NCI-H69 (cell line): ENCODE data around the gene PIM1.

Experiments
- DNase-seq: peaks from one replicate; lab custom pipeline; 2025; lab: John Stamatoyannopoulos, UW

PIM1 gene

DNA sequence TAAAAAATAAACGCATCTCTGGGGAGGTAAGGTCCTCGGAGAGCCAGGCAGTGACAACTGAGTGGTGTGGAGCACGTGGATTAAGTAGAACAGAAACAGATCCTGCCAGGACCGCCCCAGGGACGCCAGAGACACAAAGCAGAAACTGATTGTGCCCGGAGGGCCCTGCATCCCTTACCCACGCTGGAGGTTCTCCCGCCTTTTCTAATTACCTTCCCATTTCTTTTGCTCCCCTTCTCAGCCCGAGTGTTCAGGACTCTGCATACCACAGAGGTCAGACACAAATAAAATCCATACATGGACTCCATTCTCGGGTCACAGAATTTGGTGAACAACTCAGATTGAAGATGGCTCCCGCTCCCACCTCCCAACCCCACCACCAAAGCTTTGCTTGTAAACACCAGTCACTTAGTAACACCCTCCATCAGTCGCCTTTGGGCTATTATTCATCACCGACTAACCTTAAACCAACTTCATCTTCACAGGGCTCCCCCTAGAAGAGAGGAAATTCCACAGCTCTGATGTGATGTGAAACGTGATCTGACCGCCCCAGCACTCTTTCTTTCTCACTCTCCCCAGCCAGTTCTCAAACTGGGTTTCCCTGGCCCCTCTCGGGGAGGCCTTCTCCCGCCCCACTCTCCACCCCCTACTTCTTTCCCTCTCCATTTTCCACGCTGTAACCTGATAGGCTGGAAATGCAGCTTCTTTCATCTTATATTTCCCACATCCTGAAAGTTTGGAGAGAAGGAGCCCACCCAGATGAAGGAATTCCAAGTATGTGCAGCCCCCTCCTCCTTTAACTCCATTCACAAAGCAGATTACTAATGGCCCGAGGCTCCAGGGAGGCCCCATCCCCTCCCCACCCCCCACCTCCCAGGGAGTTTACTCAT lies 32.5 kb upstream of the PIM1 start:
- DNase-seq: peak; percentile 24

DNA sequence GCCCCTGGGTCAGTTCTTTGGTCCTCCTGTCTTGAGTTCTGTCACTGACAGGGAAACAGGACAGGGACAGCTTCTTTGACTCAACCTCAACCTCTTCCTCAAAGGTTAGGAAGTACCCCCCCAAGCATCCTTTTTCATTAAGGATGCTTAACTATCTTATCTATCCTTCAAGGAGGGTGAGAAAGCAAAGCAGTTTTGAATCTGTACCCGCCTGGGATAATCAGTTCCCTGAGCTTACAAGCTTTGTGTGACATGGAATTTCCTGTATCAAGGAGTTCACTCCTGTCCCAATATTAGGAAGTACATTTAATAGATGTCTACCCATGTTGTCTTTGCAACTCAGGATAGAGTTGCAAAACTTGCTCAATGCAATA lies 31.1 kb upstream of the PIM1 start:
- no peak for DNase-seq

DNA sequence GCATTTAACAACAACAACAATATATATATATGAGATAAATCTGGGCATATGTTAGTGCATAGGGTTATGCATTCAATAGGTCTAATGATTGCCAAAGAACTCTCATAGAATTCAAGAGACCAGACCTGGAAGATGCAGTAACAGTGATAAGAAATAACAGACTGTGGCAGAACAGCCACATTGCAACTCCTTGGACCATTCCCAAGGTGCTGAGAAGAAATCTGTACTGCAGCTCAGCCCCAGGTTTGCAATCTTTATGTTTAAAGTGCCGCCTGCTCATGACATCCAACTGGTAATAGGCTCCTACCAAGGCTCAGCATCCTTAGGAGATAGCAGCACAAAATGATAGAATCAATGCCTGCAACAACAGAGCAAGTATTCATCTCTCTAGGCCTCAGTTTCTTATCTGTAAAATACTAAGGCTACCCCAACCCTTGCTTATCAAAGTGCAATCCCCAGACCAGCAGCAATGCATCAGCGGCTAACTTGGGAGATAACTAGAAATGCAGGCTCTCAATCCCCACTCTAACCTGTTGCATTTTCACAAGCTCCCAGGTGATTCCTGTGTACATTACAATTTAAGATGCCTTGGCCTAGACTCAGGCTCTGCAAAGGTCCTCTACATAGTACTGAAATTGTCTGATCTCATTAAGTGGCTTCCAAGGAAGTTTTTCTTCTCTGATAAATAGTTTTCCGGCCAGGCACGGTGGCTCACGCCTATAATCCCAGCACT lies 30.6 kb upstream of the PIM1 start:
- no peak for DNase-seq

GRCh38 chr6:37140145-37140544 lies 29.8 kb upstream of the PIM1 start:
- DNase-seq: no peak

GRCh38 chr6:37141281-37142049 lies 28.5 kb upstream of the PIM1 start:
- peak; percentile 30 for DNase-seq

DNA sequence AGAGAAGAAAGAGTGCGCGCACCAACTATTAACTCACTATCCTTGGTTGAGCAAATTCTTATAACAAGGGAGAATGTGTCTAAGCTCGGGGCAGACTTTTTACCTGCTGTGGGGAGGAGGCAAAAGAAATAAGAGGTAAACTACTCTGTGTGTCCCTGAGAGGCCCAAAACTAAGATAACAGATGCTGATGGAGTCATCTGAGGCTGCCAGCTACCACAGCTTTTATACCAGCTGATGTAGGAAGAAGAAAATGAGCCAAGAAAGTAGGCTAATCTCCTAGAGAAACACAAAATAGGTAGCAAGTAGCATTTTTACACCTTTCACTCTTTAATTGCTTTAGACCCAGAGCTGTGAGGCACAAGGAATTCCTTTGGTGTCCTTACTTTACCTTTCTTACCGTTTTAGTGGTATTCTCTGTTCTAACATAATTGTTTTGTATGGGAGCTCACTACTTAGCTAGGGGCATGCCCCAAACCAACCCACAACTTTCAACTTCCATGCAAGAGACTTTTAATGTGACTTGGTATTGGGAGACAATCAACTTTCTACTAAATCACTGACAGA lies 27.8 kb upstream of the PIM1 start:
- DNase-seq: no peak

- no peak for DNase-seq
Observed at GRCh38 chr6:37143585-37143984, 26.4 kb upstream of the PIM1 start.

DNA sequence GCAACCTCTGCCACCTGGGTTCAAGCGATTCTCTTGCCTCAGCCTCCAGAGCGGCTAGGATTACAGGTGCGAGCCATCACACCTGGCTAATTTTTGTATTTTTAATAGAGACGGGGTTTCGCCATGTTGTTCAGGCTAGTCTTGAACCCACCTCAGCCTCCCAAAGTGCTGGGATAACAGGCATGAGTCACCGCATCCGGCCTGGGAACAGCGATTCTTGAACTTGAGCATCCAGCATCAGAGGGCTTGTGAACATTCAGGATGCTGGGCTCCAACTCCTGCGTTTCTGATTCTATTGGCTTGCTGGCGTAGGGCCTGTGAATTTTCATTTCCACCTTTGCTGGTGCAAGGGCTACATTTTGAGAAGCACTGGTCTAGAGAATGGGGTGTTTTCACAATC lies 24.5 kb upstream of the PIM1 start:
- DNase-seq: no peak

DNA sequence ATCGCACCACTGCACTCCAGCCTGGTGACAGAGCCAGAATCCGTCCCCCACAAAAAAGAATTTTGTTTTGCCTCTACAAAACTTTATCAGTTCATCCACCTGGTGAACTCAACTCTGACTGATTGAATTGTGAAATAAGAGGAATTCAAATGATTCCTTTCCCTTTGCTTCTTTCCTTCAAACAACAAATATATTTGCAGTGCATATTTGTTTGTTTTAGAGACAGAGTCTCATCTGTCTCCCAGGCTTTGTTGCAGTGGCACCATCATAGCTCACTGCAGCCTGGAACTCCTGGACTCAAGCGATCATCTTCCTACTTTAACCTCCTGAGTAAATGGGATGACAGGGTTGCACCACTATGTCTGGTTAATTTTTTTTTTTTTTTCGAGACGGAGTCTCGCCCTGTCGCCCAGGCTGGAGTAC lies 23.2 kb upstream of the PIM1 start:
- no peak for DNase-seq

- DNase-seq: no peak
Observed at GRCh38 chr6:37149745-37150144, 20.2 kb upstream of the PIM1 start.

DNA sequence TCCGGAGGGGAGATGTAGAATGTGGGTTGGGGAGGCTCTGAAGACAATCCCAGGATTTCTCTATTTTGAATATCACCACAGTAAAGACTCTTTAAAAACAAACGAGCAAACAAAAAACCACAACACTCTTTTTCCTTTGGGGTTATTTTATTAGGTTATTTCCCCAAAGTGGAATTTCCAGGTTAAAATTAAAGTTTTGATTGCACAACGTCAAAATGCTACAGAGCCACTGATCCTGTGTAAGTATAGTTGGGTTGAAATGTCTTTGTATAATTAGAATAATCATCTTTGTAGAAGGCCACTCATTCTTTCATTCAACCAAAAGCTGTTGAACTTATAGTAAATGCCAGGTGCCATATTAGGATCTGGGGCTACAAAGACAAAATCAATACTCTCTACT lies 19.6 kb upstream of the PIM1 start:
- no peak for DNase-seq

- DNase-seq: no peak
Observed at GRCh38 chr6:37155394-37156312, 14.3 kb upstream of the PIM1 start.

DNA sequence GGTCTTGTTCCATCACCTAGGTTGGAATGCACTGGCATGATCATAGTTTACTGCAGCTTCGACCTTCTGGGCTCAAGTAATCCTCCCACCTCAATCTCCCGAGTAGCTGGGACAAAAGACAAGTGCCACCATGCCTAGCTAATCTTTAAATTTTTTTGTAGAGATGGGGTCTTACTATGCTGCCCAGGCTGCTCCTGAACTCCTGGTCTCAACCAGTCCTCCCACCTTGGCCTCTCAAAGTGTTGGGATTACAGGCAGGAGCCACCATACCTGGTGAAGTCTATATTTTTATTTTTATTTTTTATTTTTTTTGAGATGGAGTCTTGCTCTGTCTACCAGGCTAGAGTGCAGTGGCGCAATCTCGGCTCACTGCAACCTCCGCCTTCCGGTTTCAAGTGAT lies 11.4 kb upstream of the PIM1 start:
- DNase-seq: no peak

DNA sequence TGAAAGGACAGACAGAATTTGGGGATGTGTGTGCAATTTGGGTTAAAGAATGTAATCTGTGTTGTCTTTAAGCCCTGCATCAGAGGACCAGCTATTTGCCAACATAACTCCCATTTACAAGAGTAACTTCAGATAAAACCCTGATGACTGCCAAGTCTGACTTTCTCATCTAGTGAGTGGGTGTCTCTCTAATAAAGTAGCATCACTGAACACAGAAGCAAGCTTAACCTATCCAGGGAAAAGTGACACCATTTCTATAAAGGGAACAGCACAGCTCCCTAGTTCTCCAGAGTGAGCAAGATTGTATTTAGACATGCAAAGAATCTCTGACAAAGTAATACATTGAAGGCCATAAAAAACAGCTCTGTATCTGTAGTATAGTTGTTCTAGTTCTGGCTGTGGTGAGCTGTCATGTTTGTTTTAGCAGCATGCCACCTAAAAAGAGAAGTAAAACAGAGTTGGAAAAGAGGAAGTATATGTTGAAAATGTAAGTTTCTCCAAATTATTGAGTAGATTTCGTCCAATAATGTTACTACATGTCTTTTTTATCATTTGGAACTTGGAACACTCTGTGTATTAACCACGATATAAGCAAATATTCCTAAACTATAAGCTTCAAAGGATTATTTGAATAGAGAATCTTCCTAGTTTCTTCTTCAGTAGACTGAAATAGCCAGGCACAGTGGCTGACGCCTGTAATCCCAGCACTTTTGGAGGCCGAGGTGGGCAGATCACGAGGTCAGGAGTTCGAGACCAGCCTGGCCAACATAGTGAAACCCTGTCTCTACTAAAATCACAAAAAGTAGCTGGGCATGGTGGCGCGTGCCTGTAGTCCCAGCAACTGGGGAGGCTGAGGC lies 8.8 kb upstream of the PIM1 start:
- DNase-seq: no peak

DNA sequence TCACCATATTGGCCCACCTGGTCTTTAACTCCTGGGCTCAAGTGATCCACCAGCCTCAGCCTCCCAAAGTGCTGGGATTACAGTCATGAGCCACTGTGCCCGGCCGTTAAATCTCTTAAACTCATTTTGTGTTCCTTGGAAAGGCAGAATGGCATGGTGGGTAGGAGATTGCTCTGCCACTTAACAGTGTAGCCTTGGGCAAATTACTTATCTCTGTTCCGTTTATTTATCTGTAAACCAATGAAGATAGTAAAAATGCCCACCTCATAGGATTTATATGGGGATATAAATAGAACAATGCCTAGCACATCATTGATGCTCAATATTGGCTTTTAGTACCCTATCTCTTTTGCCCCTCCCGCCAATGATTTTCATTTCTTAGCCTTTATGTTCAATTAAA lies 7.2 kb upstream of the PIM1 start:
- DNase-seq: no peak

GRCh38 chr6:37168163-37168758 lies 1.7 kb upstream of the PIM1 start:
- DNase-seq: no peak

DNA sequence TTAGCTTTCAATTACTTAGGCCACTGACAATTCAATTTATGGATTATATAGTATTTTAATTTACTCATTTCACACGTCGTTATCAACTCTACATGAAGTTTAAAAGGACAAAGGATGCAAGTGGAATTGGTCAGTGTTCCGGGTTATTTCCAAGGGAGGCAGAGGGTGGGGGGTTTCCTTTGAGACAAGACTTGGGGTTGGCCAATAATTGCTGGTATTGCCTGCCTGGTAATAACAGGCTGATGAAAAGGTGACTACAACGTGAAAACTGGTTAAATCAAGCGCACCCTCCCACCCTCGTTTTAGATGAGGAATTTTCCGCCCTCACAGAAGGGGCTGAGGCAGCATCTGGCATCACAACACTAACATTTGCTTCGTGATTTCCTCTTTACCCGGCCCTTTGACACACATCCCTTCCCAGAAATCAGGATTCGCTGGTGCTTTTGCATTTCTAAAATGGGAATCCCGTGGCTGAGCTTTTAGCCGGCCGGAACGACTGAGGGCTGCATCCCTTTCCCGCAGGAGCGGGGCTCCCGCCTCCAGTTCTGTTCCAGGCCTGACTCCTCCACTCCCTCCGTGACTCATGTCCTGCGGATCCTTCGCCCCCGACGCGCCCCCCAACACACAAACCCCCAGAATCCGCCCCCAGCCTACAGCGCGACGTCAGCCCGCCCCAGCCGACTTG lies 999 bp upstream of the PIM1 start:
- peak; percentile 81 for DNase-seq

DNA sequence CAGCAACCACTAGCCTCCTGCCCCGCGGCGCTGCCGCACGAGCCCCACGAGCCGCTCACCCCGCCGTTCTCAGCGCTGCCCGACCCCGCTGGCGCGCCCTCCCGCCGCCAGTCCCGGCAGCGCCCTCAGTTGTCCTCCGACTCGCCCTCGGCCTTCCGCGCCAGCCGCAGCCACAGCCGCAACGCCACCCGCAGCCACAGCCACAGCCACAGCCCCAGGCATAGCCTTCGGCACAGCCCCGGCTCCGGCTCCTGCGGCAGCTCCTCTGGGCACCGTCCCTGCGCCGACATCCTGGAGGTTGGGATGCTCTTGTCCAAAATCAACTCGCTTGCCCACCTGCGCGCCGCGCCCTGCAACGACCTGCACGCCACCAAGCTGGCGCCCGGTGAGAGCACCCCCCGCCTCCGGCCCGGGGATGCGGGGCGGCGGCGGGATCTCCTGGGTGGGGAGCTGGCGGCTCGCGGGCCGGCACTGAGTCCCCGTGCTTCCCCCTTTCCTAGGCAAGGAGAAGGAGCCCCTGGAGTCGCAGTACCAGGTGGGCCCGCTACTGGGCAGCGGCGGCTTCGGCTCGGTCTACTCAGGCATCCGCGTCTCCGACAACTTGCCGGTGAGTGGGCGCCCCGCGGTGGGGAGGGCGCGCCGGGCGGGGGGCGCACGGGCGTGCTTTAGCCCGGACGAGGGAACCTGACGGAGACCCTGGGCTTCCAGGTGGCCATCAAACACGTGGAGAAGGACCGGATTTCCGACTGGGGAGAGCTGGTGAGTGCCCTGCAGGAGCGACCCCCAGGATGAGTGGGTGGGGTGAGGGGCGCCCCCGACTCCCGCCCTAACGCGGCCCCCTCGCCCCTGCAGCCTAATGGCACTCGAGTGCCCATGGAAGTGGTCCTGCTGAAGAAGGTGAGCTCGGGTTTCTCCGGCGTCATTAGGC lies 585 bp downstream of the PIM1 start:
- peak; percentile 78 for DNase-seq
